ENCODE measurements around the gene ACTL10. TPM values are rescaled to one million over a fixed set of nuclear protein-coding genes. Genes with fewer than 3 reads are reported as not detected.
A peak's percentile ranks its signal among the peaks of the same experiment; 100 is the strongest.

ACTL10 gene
- total RNA-seq, 1 donor = 6.2 TPM

GRCh38 chr20:33648396-33649004 is 18.2 kb upstream of the ACTL10 start:
- DNase-seq (ENCODE audit: low read depth in 2 of 3, low spot score in 2 of 3) = no peak

GRCh38 chr20:33649201-33649681 is 17.5 kb upstream of the ACTL10 start:
- DNase-seq (ENCODE audit: low read depth in 2 of 3, low spot score in 2 of 3) = no peak

- no peak for DNase-seq (ENCODE audit: low read depth in 2 of 3, low spot score in 2 of 3)
Measured at GRCh38 chr20:33650111-33650752, 16.5 kb upstream of the ACTL10 start.

- DNase-seq (ENCODE audit: low read depth in 2 of 3, low spot score in 2 of 3) = no peak
Measured at GRCh38 chr20:33650753-33651561, 15.8 kb upstream of the ACTL10 start.

- DNase-seq (ENCODE audit: low read depth in 2 of 3, low spot score in 2 of 3) = no peak
Measured at GRCh38 chr20:33651562-33652048, 15.1 kb upstream of the ACTL10 start.

- peak in 2 of 3 donors; percentile 59 to 71 for DNase-seq (ENCODE audit: low read depth in 2 of 3, low spot score in 2 of 3)
Measured at GRCh38 chr20:33653218-33653899, 13.4 kb upstream of the ACTL10 start.

GRCh38 chr20:33653900-33654596 is 12.7 kb upstream of the ACTL10 start:
- DNase-seq (ENCODE audit: low read depth in 2 of 3, low spot score in 2 of 3) = no peak

GRCh38 chr20:33654680-33655161 is 12.0 kb upstream of the ACTL10 start:
- no peak for DNase-seq (ENCODE audit: low read depth in 2 of 3, low spot score in 2 of 3)

GRCh38 chr20:33655164-33655563 is 11.6 kb upstream of the ACTL10 start:
- no peak for DNase-seq (ENCODE audit: low read depth in 2 of 3, low spot score in 2 of 3)

- no peak for DNase-seq (ENCODE audit: low read depth in 2 of 3, low spot score in 2 of 3)
Measured at GRCh38 chr20:33656010-33656782, 10.5 kb upstream of the ACTL10 start.

GRCh38 chr20:33656783-33657703 is 9.7 kb upstream of the ACTL10 start:
- DNase-seq (ENCODE audit: low read depth in 2 of 3, low spot score in 2 of 3) = no peak

GRCh38 chr20:33657704-33658095 is 9.0 kb upstream of the ACTL10 start:
- no peak for DNase-seq (ENCODE audit: low read depth in 2 of 3, low spot score in 2 of 3)

GRCh38 chr20:33658510-33658909 is 8.2 kb upstream of the ACTL10 start:
- no peak for DNase-seq (ENCODE audit: low read depth in 2 of 3, low spot score in 2 of 3)

GRCh38 chr20:33658929-33659328 is 7.8 kb upstream of the ACTL10 start:
- no peak for DNase-seq (ENCODE audit: low read depth in 2 of 3, low spot score in 2 of 3)

GRCh38 chr20:33659341-33660034 is 7.3 kb upstream of the ACTL10 start:
- DNase-seq (ENCODE audit: low read depth in 2 of 3, low spot score in 2 of 3) = no peak

GRCh38 chr20:33660035-33660684 is 6.6 kb upstream of the ACTL10 start:
- no peak for DNase-seq (ENCODE audit: low read depth in 2 of 3, low spot score in 2 of 3)

GRCh38 chr20:33660685-33661058 is 6.1 kb upstream of the ACTL10 start:
- no peak for DNase-seq (ENCODE audit: low read depth in 2 of 3, low spot score in 2 of 3)
